Fibroblast of villous mesenchyme (primary cell): ENCODE measurements around the gene SMG6. TPM values are rescaled to one million over a fixed set of nuclear protein-coding genes. Genes with fewer than 3 reads are reported as not detected.
A peak's percentile ranks its signal among the peaks of the same experiment; 100 is the strongest.

Experiments used
- DNase-seq: peaks from one replicate; pipeline ENCODE4 v3.0.0-alpha.2; 2010; ENCODE audit warnings: low read depth
- H3K4me3 ChIP-seq: 2 replicates; pipeline ENCODE4 v1.5.1; 2011; ENCODE audit warnings: low read depth, mild to moderate bottlenecking, low read length
- CTCF ChIP-seq: IDR thresholded peaks from 2 replicates; pipeline ENCODE4 v1.5.1; 2012; ENCODE audit warnings: low read depth, mild to moderate bottlenecking, low read length; ENCODE audit not compliant: insufficient read depth
- total RNA-seq: library from RNA; depleted of rRNA; stranded (reverse); fragments of >200 nt; gene quantifications from 2 replicates; pipeline ENCODE4 v1.2.3, GENCODE V29; 2012

Gene SMG6
- total RNA-seq, 1 donor = 50.5 TPM

GRCh38 chr17:2124391-2124790 is 179.2 kb downstream of the SMG6 start:
- H3K4me3 ChIP-seq = no peak overlapping the region
- no peak for TF ChIP-seq CTCF

DNA sequence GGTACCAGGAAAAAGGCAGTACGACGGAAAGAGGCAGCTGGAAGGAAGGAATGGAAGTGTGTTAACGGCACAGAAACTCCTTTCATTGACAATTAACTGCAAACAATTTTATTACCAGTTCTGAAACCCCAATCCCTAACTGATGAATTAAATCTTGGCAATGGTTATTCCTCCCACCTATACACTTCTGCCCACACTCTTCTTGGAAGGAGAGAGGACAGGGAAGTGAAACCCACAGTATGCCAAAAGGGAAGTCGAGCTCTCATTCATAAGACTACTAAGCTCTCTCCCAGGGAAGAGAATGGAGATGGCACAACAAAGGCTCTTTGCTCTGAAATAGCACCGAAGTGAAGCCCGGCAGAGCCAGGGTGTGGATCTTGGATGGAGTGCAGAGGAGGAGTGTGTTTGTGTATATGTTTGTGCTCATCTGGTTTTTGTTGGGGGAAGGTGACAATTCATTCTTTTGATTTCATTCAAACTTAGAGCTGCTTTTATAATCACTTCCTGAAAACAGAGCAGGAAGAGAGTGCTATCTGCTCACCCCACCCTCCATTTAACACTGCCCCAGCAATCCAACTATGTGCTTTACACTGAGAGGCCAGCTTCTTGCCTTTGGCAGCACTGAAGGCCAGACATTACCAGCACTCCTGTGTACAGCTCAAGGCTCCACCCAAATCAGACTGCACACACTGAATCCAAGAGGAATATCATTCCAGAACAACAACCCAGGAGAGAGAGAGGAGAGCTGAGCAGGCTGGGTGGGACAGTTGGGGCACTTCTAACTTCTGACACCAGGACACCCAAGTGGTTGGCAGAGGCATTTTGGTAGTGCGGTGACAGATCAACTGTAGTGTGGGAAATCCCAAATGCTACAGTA is 180.0 kb downstream of the SMG6 start:
- TF ChIP-seq CTCF = no peak
- peak; percentile 65 for DNase-seq
- no peak overlapping the region for H3K4me3 ChIP-seq

More at GRCh38 chr17:2124391-2124790, 179.2 kb downstream of the SMG6 start:
- peak; percentile 67 for DNase-seq

DNA sequence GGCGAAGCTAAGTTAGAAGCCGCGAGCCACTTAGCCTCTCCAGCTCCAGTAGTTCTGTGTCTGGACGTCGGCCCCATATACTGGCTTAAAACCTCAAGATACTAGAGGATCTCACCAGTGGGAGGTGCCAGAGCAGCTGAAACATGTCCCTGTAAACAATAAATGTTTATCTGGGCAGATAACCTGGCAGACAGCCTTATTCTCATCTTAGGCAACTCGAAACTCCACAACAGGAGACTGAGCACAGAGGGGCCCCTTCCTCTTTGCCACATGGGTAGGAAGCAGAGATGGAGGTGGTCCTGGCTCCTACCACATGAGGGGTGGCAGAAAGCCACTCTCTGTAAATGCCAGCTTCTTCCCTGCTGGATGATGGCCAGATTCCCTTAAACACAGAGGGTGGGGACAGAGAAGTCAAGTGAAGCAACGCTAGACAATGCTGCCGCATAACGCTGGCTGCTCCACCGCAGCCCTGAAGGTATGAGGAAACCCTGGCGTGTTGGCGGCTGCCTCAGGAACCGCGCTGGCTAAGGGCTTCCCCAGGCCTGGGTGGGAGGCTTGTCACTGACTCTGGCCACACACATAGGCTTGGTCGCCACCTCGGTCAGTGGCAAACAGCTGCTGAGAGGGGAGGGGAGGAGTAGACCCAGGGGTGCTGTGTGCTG is 180.8 kb downstream of the SMG6 start:
- peak; percentile 96 for DNase-seq
- peak overlapping the region; percentile 33 for H3K4me3 ChIP-seq
- peak; percentile 32 for TF ChIP-seq CTCF

DNA sequence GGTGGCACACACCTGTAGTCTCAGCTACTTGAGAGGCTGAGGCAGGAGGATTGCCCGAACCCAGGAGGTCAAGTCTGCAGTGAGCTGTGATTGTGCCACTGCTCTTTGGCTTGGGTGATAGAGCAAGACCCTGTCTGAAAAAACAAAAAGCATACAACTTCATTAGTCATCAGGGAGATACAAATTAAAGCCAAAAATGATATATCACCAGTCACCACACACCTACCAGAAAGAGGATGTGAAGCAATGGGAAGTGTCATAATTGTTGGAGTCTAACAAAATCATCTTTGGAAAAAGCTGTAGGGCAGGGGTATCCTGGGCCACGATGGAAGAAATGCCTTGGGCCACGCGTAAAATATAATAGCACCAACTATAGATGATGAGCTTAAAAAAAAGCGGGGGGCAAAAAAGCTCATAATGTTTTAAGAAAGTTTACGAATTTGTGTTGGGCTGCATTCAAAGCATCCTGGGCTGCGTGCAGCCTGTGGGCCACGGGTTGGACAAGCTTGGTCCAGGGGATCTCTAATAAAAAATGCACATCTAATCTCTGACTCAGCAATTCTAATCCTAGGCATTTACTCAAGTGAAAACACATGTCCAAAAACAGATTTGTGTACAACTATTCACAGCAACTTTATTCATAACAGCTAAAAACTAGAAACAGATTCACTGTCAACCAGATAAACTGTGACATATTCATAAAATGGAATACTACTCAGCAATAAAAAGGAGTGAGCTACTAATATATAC is 182.8 kb downstream of the SMG6 start:
- H3K4me3 ChIP-seq = no peak overlapping the region
- TF ChIP-seq CTCF = no peak
- DNase-seq = peak; percentile 90

GRCh38 chr17:2113279-2113622 is 190.3 kb downstream of the SMG6 start:
- DNase-seq = no peak
- no peak for TF ChIP-seq CTCF

GRCh38 chr17:2111691-2112090 is 191.9 kb downstream of the SMG6 start:
- peak; percentile 98 for DNase-seq
- H3K4me3 ChIP-seq = no peak overlapping the region
- no peak for TF ChIP-seq CTCF

More at GRCh38 chr17:2113279-2113622, 190.3 kb downstream of the SMG6 start:
- no peak overlapping the region for H3K4me3 ChIP-seq
